Right lobe of liver (tissue), 4 donors: ENCODE results near the gene RIPK3.
"Not testable (repeated sequence)": the region's sequence is repeated elsewhere in the genome, so short reads cannot be mapped to it uniquely, and the experiment has no call there.

ENCODE experiments used
- CTCF ChIP-seq, 4 donors: fragments of 200-600 bp in 3 of 4; fragments of 450-650 bp in 1 of 4; IDR thresholded peaks; one replicate each; pipeline versions ENCODE4 v1.5.1 to v1.8.0; 2016 to 2022; ENCODE audit warnings: antibody characterized with exemption in 4 of 4, mild to moderate bottlenecking in 2 of 4
- POLR2A ChIP-seq: fragments of 450-650 bp; IDR thresholded peaks from one replicate; pipeline ENCODE4 v1.6.1; 2017; ENCODE audit warnings: antibody characterized with exemption, mild to moderate bottlenecking
- donor health status: DM: no; HTN: no; CAD: no.
- donor health status: DM: no; HTN: no; CAD: no.
- donor health status: DM: no; HTN: yes; CAD: no.

- not testable (repeated sequence) for TF ChIP-seq CTCF (IDR thresholded peaks at IDR 0.05); POLR2A
These were observed 47.8 kb upstream of the RIPK3 start for GRCh38 chr14:24387579-24387978.
